H9 (cell line): Measurements from ENCODE around the gene TRIM59. TPM values are rescaled to one million over a fixed set of nuclear protein-coding genes. Genes with fewer than 3 reads are reported as not detected.

Source experiments
- DNase-seq: peaks from one replicate; pipeline ENCODE4 v3.0.0-alpha.2; 2017
- H2AFZ ChIP-seq: one replicate; pipeline ENCODE4 v1.6.1; 2013; ENCODE audit warnings: mild to moderate bottlenecking, low read length, control low read depth, moderate library complexity
- H2AK5ac ChIP-seq: 2 replicates; pipeline ENCODE4 v1.6.1; 2013; ENCODE audit warnings: low read length, control low read depth, mixed read lengths; ENCODE audit not compliant: insufficient read length
- H2BK120ac ChIP-seq: one replicate; pipeline ENCODE4 v1.6.1; 2013; ENCODE audit warnings: low read depth, mild to moderate bottlenecking, low read length, control low read depth, inconsistent platforms; ENCODE audit not compliant: poor library complexity, severe bottlenecking
- H2BK12ac ChIP-seq: 2 replicates; pipeline ENCODE4 v1.6.1; 2013; ENCODE audit warnings: low read length, control low read depth, mixed read lengths, low read depth; ENCODE audit not compliant: insufficient read length
- H2BK15ac ChIP-seq: 2 replicates; pipeline ENCODE4 v1.6.1; 2013; ENCODE audit warnings: low read depth, low read length, control low read depth
- H2BK20ac ChIP-seq: one replicate; pipeline ENCODE4 v1.6.1; 2013; ENCODE audit warnings: low read depth, mild to moderate bottlenecking, low read length, control low read depth, inconsistent platforms; ENCODE audit not compliant: poor library complexity, severe bottlenecking
- H2BK5ac ChIP-seq: 2 replicates; pipeline ENCODE4 v1.6.1; 2013; ENCODE audit warnings: low read length, control low read depth, mixed read lengths; ENCODE audit not compliant: insufficient read length
- H3K14ac ChIP-seq: 2 replicates; pipeline ENCODE4 v1.6.1; 2013; ENCODE audit warnings: low read length, control low read depth; ENCODE audit not compliant: insufficient read depth
- H3K18ac ChIP-seq: 2 replicates; pipeline ENCODE4 v1.6.1; 2013; ENCODE audit warnings: low read depth, mild to moderate bottlenecking, mixed read lengths, low read length, control low read depth; ENCODE audit not compliant: insufficient read length
- H3K23ac ChIP-seq: 2 replicates; pipeline ENCODE4 v1.6.1; 2013; ENCODE audit warnings: low read length, control low read depth, mixed read lengths, low read depth; ENCODE audit not compliant: insufficient read length
- H3K23me2 ChIP-seq: 2 replicates; pipeline ENCODE4 v1.6.1; 2013; ENCODE audit warnings: low read depth, mild to moderate bottlenecking, mixed read lengths, low read length, control low read depth; ENCODE audit not compliant: insufficient read length, poor library complexity, severe bottlenecking
- H3K27ac ChIP-seq: 2 replicates; pipeline ENCODE4 v1.5.1; 2013; ENCODE audit warnings: low read length, control low read depth, mixed read lengths, low read depth; ENCODE audit not compliant: insufficient read length
- H3K27me3 ChIP-seq: 2 replicates; pipeline ENCODE4 v1.6.1; 2013; ENCODE audit warnings: low read length, control low read depth, inconsistent platforms; ENCODE audit not compliant: insufficient read depth
- H3K4ac ChIP-seq: 2 replicates; pipeline ENCODE4 v1.6.1; 2013; ENCODE audit warnings: low read depth, mild to moderate bottlenecking, control low read depth, inconsistent platforms, low read length, moderate library complexity
- H3K4me1 ChIP-seq: 2 replicates; pipeline ENCODE4 v1.6.1; 2013; ENCODE audit warnings: low read length, control low read depth, inconsistent platforms; ENCODE audit not compliant: insufficient read depth
- H3K4me2 ChIP-seq: 2 replicates; pipeline ENCODE4 v1.6.1; 2013; ENCODE audit warnings: low read length, control low read depth, mixed read lengths; ENCODE audit not compliant: insufficient read length, insufficient read depth
- H3K56ac ChIP-seq: 2 replicates; pipeline ENCODE4 v1.6.1; 2013; ENCODE audit warnings: low read depth, mild to moderate bottlenecking, mixed read lengths, low read length, control low read depth; ENCODE audit not compliant: insufficient read length
- H3K79me1 ChIP-seq: 2 replicates; pipeline ENCODE4 v1.6.1; 2013; ENCODE audit warnings: low read depth, mild to moderate bottlenecking, moderate library complexity, low read length, control low read depth, inconsistent platforms; ENCODE audit not compliant: insufficient read depth, poor library complexity, severe bottlenecking
- H3K79me2 ChIP-seq: 2 replicates; pipeline ENCODE4 v1.6.1; 2013; ENCODE audit warnings: low read length, control low read depth, inconsistent platforms; ENCODE audit not compliant: insufficient read depth
- H3K9ac ChIP-seq: 2 replicates; pipeline ENCODE4 v1.6.1; 2013; ENCODE audit warnings: low read length, control low read depth, mixed read lengths; ENCODE audit not compliant: insufficient read length; ENCODE audit errors: extremely low read depth
- H3K9me3 ChIP-seq: one replicate; pipeline ENCODE4 v1.6.1; 2013; ENCODE audit warnings: low read depth, low read length, inconsistent platforms; ENCODE audit not compliant: control insufficient read depth
- H3T11ph ChIP-seq: one replicate; pipeline ENCODE4 v1.6.1; 2013; ENCODE audit warnings: mild to moderate bottlenecking, low read length, control low read depth, inconsistent platforms
- H4K20me1 ChIP-seq: one replicate; pipeline ENCODE4 v1.6.1; 2013; ENCODE audit not compliant: control insufficient read depth, insufficient read length, insufficient read depth
- H4K5ac ChIP-seq: 2 replicates; pipeline ENCODE4 v1.6.1; 2013; ENCODE audit warnings: low read depth, mild to moderate bottlenecking, mixed read lengths, low read length, control low read depth; ENCODE audit not compliant: insufficient read length
- H4K8ac ChIP-seq: replicated peaks from 2 replicates; pipeline ENCODE4 v1.6.1; 2013; ENCODE audit warnings: low read length, control low read depth, mixed read lengths, low read depth; ENCODE audit not compliant: insufficient read length
- H4K91ac ChIP-seq: 2 replicates; pipeline ENCODE4 v1.6.1; 2013; ENCODE audit warnings: low read depth, mild to moderate bottlenecking, moderate library complexity, mixed read lengths, low read length, control low read depth; ENCODE audit not compliant: insufficient read length
- H3K27ac Mint-ChIP-seq, 3 experiments: 2 replicates in 2 of 3; 3 replicates in 1 of 3; pipeline ENCODE4 v1.8.0; 2020 to 2021; ENCODE audit warnings: mixed read lengths in 3 of 3, mild to moderate bottlenecking in 1 of 3, moderate library complexity in 1 of 3
- H3K27me3 Mint-ChIP-seq: 2 replicates; pipeline ENCODE4 v1.8.0; 2021; ENCODE audit warnings: low read depth, mild to moderate bottlenecking, moderate library complexity, mixed read lengths
- H3K36me3 Mint-ChIP-seq, 3 experiments: 2 replicates in 2 of 3; 3 replicates in 1 of 3; pipeline ENCODE4 v1.8.0; 2020 to 2021; ENCODE audit warnings: low read depth in 3 of 3, mixed read lengths in 3 of 3; ENCODE audit not compliant: insufficient read depth in 1 of 3
- H3K4me1 Mint-ChIP-seq, 2 experiments: 2 replicates each; pipeline ENCODE4 v1.8.0; 2020; ENCODE audit warnings: mixed read lengths in 2 of 2
- H3K4me3 Mint-ChIP-seq, 2 experiments: 2 replicates in 1 of 2; 3 replicates in 1 of 2; pipeline ENCODE4 v1.8.0; 2020 to 2021; ENCODE audit warnings: mild to moderate bottlenecking in 2 of 2, mixed read lengths in 2 of 2, moderate library complexity in 1 of 2
- H3K9me3 Mint-ChIP-seq, 2 experiments: 2 replicates in 1 of 2; 3 replicates in 1 of 2; pipeline ENCODE4 v1.8.0; 2020; ENCODE audit warnings: mild to moderate bottlenecking in 2 of 2, mixed read lengths in 2 of 2, moderate library complexity in 1 of 2
- CTCF ChIP-seq: fragments of 200-600 bp; sonication (generic); conservative IDR thresholded peaks from 3 replicates; pipeline ENCODE4 v1.8.0; 2021; ENCODE audit warnings: antibody characterized with exemption, mild to moderate bottlenecking
- WGBS: extraction: QIAGEN DNeasy Blood & Tissue Kit; methylation state at CpG from one replicate; pipeline ENCODE4 v1.1.7; 2013; ENCODE audit warnings: missing lambda C conversion rate, low lambda C conversion rate, mixed read lengths; ENCODE audit not compliant: insufficient read length; ENCODE audit errors: extremely low coverage; 5-methylcytosine and 5-hydroxymethylcytosine counted together
- total RNA-seq: library from RNA; stranded (reverse); gene quantifications from 2 replicates; pipeline ENCODE4 v1.2.1, GENCODE V29; 2021

The TRIM59 gene
- total RNA-seq, 1 experiment from 2014 or later = 47.6 TPM

GRCh38 chr3:160480931-160481330, 31.3 kb upstream of the TRIM59 start:
- no peak overlapping the region for H3K27ac Mint-ChIP-seq
- Histone ChIP-seq H2BK5ac (no peak overlapping the region), H3K9me3 (no peaks in the 10 kb centered on the region), H2AK5ac (no peak overlapping the region), H3K27ac (no peak overlapping the region), H3T11ph (no peak overlapping the region), H4K20me1 (no peaks in the 10 kb centered on the region), H3K14ac (no peak overlapping the region), H2BK12ac (no peak overlapping the region), H3K9ac (no peak overlapping the region), H3K79me2 (no peaks in the 10 kb centered on the region), H3K4me1 (no peaks in the 10 kb centered on the region), H3K79me1 (no peaks in the 10 kb centered on the region), H3K4me2 (no peak overlapping the region), H2BK120ac (no peak overlapping the region), H3K56ac (no peak overlapping the region), H3K4ac (no peak overlapping the region), H3K18ac (no peak overlapping the region), H3K23me2 (no peaks in the 10 kb centered on the region), H2BK20ac (no peak overlapping the region), H3K23ac (no peak overlapping the region), H4K8ac (no peak overlapping the region), H3K27me3 (no peaks in the 10 kb centered on the region), H2BK15ac (no peak overlapping the region), H4K5ac (no peak overlapping the region), H4K91ac (no peak overlapping the region), H2AFZ (no peak overlapping the region)
- no peaks in the 10 kb centered on the region for H3K9me3 Mint-ChIP-seq
- no peaks in the 10 kb centered on the region for H3K36me3 Mint-ChIP-seq
- DNase-seq = no peak
- peaks cover 2 to 8% of the 10 kb centered on the region in 2 experiments; a peak in 1 of 4 replicates for H3K4me1 Mint-ChIP-seq
- H3K4me3 Mint-ChIP-seq = no peak overlapping the region
- no CpG with 5 or more reads among the region's 5 CpGs for WGBS
- no peak for TF ChIP-seq CTCF
- H3K27me3 Mint-ChIP-seq = no peaks in the 10 kb centered on the region
